IMR-90 (cell line): ENCODE results near the gene SLC30A2. TPM values are rescaled to one million over a fixed set of nuclear protein-coding genes. Genes with fewer than 3 reads are reported as not detected.
A peak's percentile ranks its signal among the peaks of the same experiment; 100 is the strongest.

ENCODE experiments used
- ATAC-seq: fragments of 200-7000 bp; cut with Tn5 transposase; 2 replicates; pipeline ENCODE4 v1.9.1; 2020; ENCODE audit warnings: low read depth, mild to moderate bottlenecking, moderate library complexity
- BruUV-seq: library from RNA; stranded (reverse); fragments of 400-500 nt; replicated peaks from 2 replicates; lab custom pipeline; 2021; lab: Mats Ljungman, UMichigan
- CTCF ChIA-PET: fragments of 300-600 bp; formaldehyde crosslinking; extraction: SDS; loops from one replicate; lab custom pipeline; 2021; ENCODE audit warnings: antibody characterized with exemption; lab: Yijun Ruan, JAX
- POLR2A ChIA-PET: fragments of 300-600 bp; sonication (Branson Sonifier 250); formaldehyde crosslinking; loops from one replicate; lab custom pipeline; 2022; ENCODE audit warnings: antibody characterized with exemption; ENCODE audit not compliant: unreplicated experiment; lab: Charles Lee
- DNase-seq: peaks from one replicate; pipeline ENCODE4 v3.0.0; 2013
- H2AFZ ChIP-seq: replicated peaks from 2 replicates; pipeline ENCODE3; 2013; ENCODE audit warnings: low read length, mild to moderate bottlenecking; ENCODE audit not compliant: poor library complexity
- H2AK5ac ChIP-seq: 2 replicates; pipeline ENCODE4 v1.6.1; 2013; ENCODE audit warnings: low read depth, low read length, inconsistent platforms
- H2AK9ac ChIP-seq: replicated peaks from 2 replicates; pipeline ENCODE3; 2013; ENCODE audit warnings: mild to moderate bottlenecking, low read depth, low read length, moderate library complexity; ENCODE audit not compliant: poor library complexity
- H2BK120ac ChIP-seq: 2 replicates; pipeline ENCODE4 v1.6.1; 2013; ENCODE audit warnings: low read depth, low read length, inconsistent platforms
- H2BK15ac ChIP-seq: 3 replicates; pipeline ENCODE4 v1.6.1; 2013; ENCODE audit warnings: low read depth, low read length, inconsistent platforms
- H2BK20ac ChIP-seq: 2 replicates; pipeline ENCODE4 v1.6.1; 2013; ENCODE audit warnings: low read depth, mild to moderate bottlenecking, inconsistent platforms, low read length, moderate library complexity
- H2BK5ac ChIP-seq: 2 replicates; pipeline ENCODE4 v1.6.1; 2013; ENCODE audit warnings: mild to moderate bottlenecking, low read depth, low read length, inconsistent platforms; ENCODE audit not compliant: poor library complexity, severe bottlenecking
- H3K14ac ChIP-seq: replicated peaks from 2 replicates; pipeline ENCODE4 v1.6.1; 2013; ENCODE audit warnings: low read depth, low read length, inconsistent platforms
- H3K18ac ChIP-seq: 2 replicates; pipeline ENCODE4 v1.6.1; 2013; ENCODE audit warnings: low read depth, low read length, control low read depth
- H3K23ac ChIP-seq: 2 replicates; pipeline ENCODE4 v1.6.1; 2013; ENCODE audit warnings: low read depth, low read length, inconsistent platforms
- H3K27ac ChIP-seq: 2 replicates; pipeline ENCODE4 v1.5.1; 2013; ENCODE audit warnings: mild to moderate bottlenecking, control low read depth, low read length; ENCODE audit not compliant: insufficient read depth
- H3K27me3 ChIP-seq: 2 replicates; pipeline ENCODE4 v1.6.1; 2013; ENCODE audit warnings: low read length; ENCODE audit not compliant: control insufficient read depth, insufficient read depth
- H3K36me3 ChIP-seq: 2 replicates; pipeline ENCODE4 v1.6.1; 2013; ENCODE audit warnings: low read length, mixed read lengths; ENCODE audit not compliant: control insufficient read depth, insufficient read depth
- H3K4ac ChIP-seq: 2 replicates; pipeline ENCODE4 v1.6.1; 2013; ENCODE audit warnings: low read depth, low read length, inconsistent platforms
- H3K4me1 ChIP-seq: 2 replicates; pipeline ENCODE4 v1.6.1; 2013; ENCODE audit warnings: low read length, mixed read lengths; ENCODE audit not compliant: control insufficient read depth, insufficient read depth
- H3K4me2 ChIP-seq: 2 replicates; pipeline ENCODE4 v1.6.1; 2013; ENCODE audit warnings: low read depth, mild to moderate bottlenecking, control low read depth, low read length, moderate library complexity
- H3K4me3 ChIP-seq: 2 replicates; pipeline ENCODE4 v1.5.1; 2013; ENCODE audit warnings: low read depth, mild to moderate bottlenecking, control low read depth, low read length, moderate library complexity; ENCODE audit not compliant: insufficient read depth
- H3K56ac ChIP-seq: 2 replicates; pipeline ENCODE4 v1.6.1; 2013; ENCODE audit warnings: low read length, inconsistent platforms; ENCODE audit not compliant: insufficient read depth; ENCODE audit errors: extremely low read depth
- H3K79me1 ChIP-seq, 2 experiments: 2 replicates each; pipeline ENCODE4 v1.6.1; 2013; ENCODE audit warnings: low read length in 2 of 2, inconsistent platforms in 1 of 2, low read depth in 1 of 2
- H3K9ac ChIP-seq: 2 replicates; pipeline ENCODE4 v1.6.1; 2013; ENCODE audit warnings: low read depth, low read length, control low read depth
- H3K9me1 ChIP-seq: 2 replicates; pipeline ENCODE4 v1.6.1; 2013; ENCODE audit warnings: low read length, inconsistent platforms; ENCODE audit not compliant: insufficient read depth
- H3K9me3 ChIP-seq: 2 replicates; pipeline ENCODE4 v1.6.1; 2013; ENCODE audit warnings: low read length; ENCODE audit not compliant: control insufficient read depth, insufficient read depth
- H4K20me1 ChIP-seq: 2 replicates; pipeline ENCODE4 v1.6.1; 2013; ENCODE audit warnings: low read length, inconsistent platforms; ENCODE audit not compliant: insufficient read depth
- H4K5ac ChIP-seq: 2 replicates; pipeline ENCODE4 v1.6.1; 2013; ENCODE audit warnings: mild to moderate bottlenecking, low read depth, low read length, control low read depth
- H4K8ac ChIP-seq, 2 experiments: 2 replicates each; pipeline ENCODE4 v1.6.1; 2013; ENCODE audit warnings: low read depth in 2 of 2, low read length in 2 of 2, control low read depth in 1 of 2, inconsistent platforms in 1 of 2
- H4K91ac ChIP-seq: 2 replicates; pipeline ENCODE4 v1.6.1; 2013; ENCODE audit warnings: low read depth, low read length, inconsistent platforms; ENCODE audit not compliant: insufficient read depth
- BHLHE40 ChIP-seq: fragments of 150-350 bp; IDR thresholded peaks from 2 replicates; pipeline ENCODE4 v1.6.1; 2016; ENCODE audit warnings: mild to moderate bottlenecking, low read depth, low read length
- CEBPB ChIP-seq: IDR thresholded peaks from 2 replicates; pipeline ENCODE4 v1.6.1; 2012; ENCODE audit warnings: low read depth, low read length, improper control_type of control experiment
- CHD1 ChIP-seq: IDR thresholded peaks from 2 replicates; pipeline ENCODE4 v1.6.1; 2012; ENCODE audit warnings: low read depth, low read length, improper control_type of control experiment
- CTCF ChIP-seq: conservative IDR thresholded peaks from 2 replicates; pipeline ENCODE4 v1.5.1; 2012; ENCODE audit warnings: mild to moderate bottlenecking, low read depth, low read length, improper control_type of control experiment
- ELK1 ChIP-seq: fragments of 150-350 bp; IDR thresholded peaks from 2 replicates; pipeline ENCODE4 v1.6.1; 2016; ENCODE audit warnings: low read depth, mild to moderate bottlenecking, low read length, moderate library complexity, borderline replicate concordance
- FOS ChIP-seq: fragments of 150-350 bp; IDR thresholded peaks from 2 replicates; pipeline ENCODE4 v1.6.1; 2016; ENCODE audit warnings: low read depth, low read length
- MAFK ChIP-seq: IDR thresholded peaks from 2 replicates; pipeline ENCODE4 v1.6.1; 2012; ENCODE audit warnings: low read depth, low read length, improper control_type of control experiment
- MAZ ChIP-seq: IDR thresholded peaks from 2 replicates; pipeline ENCODE4 v1.6.1; 2012; ENCODE audit warnings: low read depth, mild to moderate bottlenecking, low read length, improper control_type of control experiment, moderate library complexity, borderline replicate concordance
- MXI1 ChIP-seq: IDR thresholded peaks from 2 replicates; pipeline ENCODE4 v1.6.1; 2012; ENCODE audit warnings: low read depth, mild to moderate bottlenecking, low read length, moderate library complexity, borderline replicate concordance
- NFE2L2 ChIP-seq: fragments of 150-350 bp; IDR thresholded peaks from 2 replicates; pipeline ENCODE4 v1.6.1; 2016; ENCODE audit warnings: low read depth, mild to moderate bottlenecking, low read length
- POLR2A ChIP-seq: IDR thresholded peaks from 2 replicates; pipeline ENCODE4 v1.6.1; 2012; ENCODE audit warnings: mild to moderate bottlenecking, low read depth, low read length
- RAD21 ChIP-seq: IDR thresholded peaks from 2 replicates; pipeline ENCODE4 v1.6.1; 2012; ENCODE audit warnings: low read length, improper control_type of control experiment
- RCOR1 ChIP-seq: IDR thresholded peaks from 2 replicates; pipeline ENCODE4 v1.6.1; 2012; ENCODE audit warnings: mild to moderate bottlenecking, low read length, improper control_type of control experiment; ENCODE audit not compliant: insufficient replicate concordance
- RFX5 ChIP-seq: IDR thresholded peaks from 2 replicates; pipeline ENCODE4 v1.8.0; 2012; ENCODE audit warnings: low read depth, mild to moderate bottlenecking, low read length, moderate library complexity
- SMC3 ChIP-seq: fragments of 150-350 bp; IDR thresholded peaks from 2 replicates; pipeline ENCODE4 v1.6.1; 2016; ENCODE audit warnings: low read depth, mild to moderate bottlenecking, antibody characterized with exemption, low read length, moderate library complexity
- WGBS, 2 experiments: methylation state at CpG; one replicate each; pipeline versions ENCODE4 v1.1.5 to v1.1.7; 2013; ENCODE audit warnings: missing lambda C conversion rate in 2 of 2; ENCODE audit not compliant: insufficient read length in 1 of 2; ENCODE audit errors: extremely low coverage in 2 of 2; 5-methylcytosine and 5-hydroxymethylcytosine counted together
- dilution Hi-C: fragments of 300-500 bp; cut with HindIII; formaldehyde crosslinking; loops from one replicate; pipeline ENCODE4 v1.14.3; 2018; ENCODE audit warnings: low sequenced_read_pairs; ENCODE audit not compliant: unreplicated experiment
- in situ Hi-C: fragments of 300-500 bp; cut with MboI; formaldehyde crosslinking; loops from 3 replicates; pipeline ENCODE4 v1.14.3; 2019; ENCODE audit warnings: low sequenced_read_pairs, inconsistent platforms, mixed read lengths
- intact Hi-C: fragments of 100-400 bp; cut with micrococcal nuclease; formaldehyde crosslinking; loops from 2 replicates; pipeline ENCODE4 v1.10.0; 2022
- polyA plus RNA-seq, 3 experiments: library from polyadenylated mRNA; depleted of rRNA; stranded (reverse); fragments of >200 nt; gene quantifications; 2 replicates each; pipeline ENCODE4 v1.2.3, GENCODE V29; 2012; ENCODE audit warnings: low replicate concordance in 1 of 3
- total RNA-seq: library from RNA; depleted of rRNA; stranded (reverse); fragments of >200 nt; gene quantifications from 2 replicates; pipeline ENCODE4 v1.2.3, GENCODE V29; 2012

The SLC30A2 gene
- total and polyA plus RNA-seq, 2 of the 4 experiments (the other 2 are of a cell fraction), result not detected

GRCh38 chr1:25989440-25990234 is 56.3 kb downstream of the SLC30A2 start:
- in situ Hi-C loops, result loop anchor here (10.0 kb wide), 1 partner anchor 165 kb away; no protein-coding TSS in a partner anchor
- Histone ChIP-seq H3K79me1 (peaks cover 10 to 26% of the 10 kb centered on the region in 2 experiments; a peak in 3 of 4 replicates), H2BK5ac (no peak overlapping the region), H2BK20ac (no peak overlapping the region), H3K14ac (no peak overlapping the region), H3K4me1 (peaks cover 10% of the 10 kb centered on the region), H2AK9ac (no peak overlapping the region), H3K56ac (no peak overlapping the region), H3K4me2 (no peak overlapping the region), H3K27me3 (no peaks in the 10 kb centered on the region), H3K36me3 (peaks cover 12% of the 10 kb centered on the region), H2BK120ac (no peak overlapping the region), H3K27ac (no peak overlapping the region), H4K5ac (no peak overlapping the region), H3K4ac (no peak overlapping the region), H3K9ac (no peak overlapping the region), H3K23ac (no peak overlapping the region), H4K8ac (peak overlapping the region in 1 of 2 experiments; percentile 28; a peak in 1 of 4 replicates), H2AK5ac (no peak overlapping the region), H2AFZ (no peak overlapping the region), H3K18ac (no peak overlapping the region), H2BK15ac (no peak overlapping the region), H3K9me1 (peaks cover 12% of the 10 kb centered on the region), H3K9me3 (no peaks in the 10 kb centered on the region), H3K4me3 (no peak overlapping the region), H4K91ac (no peak overlapping the region), H4K20me1 (no peaks in the 10 kb centered on the region)
- intact Hi-C loops, result loop anchor here (5.0 kb wide), 1 partner anchor 42 kb away; no protein-coding TSS in a partner anchor
- no TSS peak for BruUV-seq
- 100% methylated on average over 2 of the region's 11 CpGs; no CpG with 5 or more reads in 1 of the 2 experiments for WGBS, 2 experiments
- CTCF ChIA-PET, result interaction anchor here (1.0 kb wide), 1 partner anchor 94 kb away, joined by 4 read pairs; no protein-coding TSS in a partner anchor
- POLR2A ChIA-PET, result no interaction called here
- dilution Hi-C loops, result no loop called here
- ATAC-seq (no peak), DNase-seq (peak; percentile 12)
- TF ChIP-seq RAD21, result no peak
- no peak for TF ChIP-seq MXI1
- no peak for TF ChIP-seq SMC3
- no peak for TF ChIP-seq FOS
- no peak for TF ChIP-seq CEBPB
- no peak for TF ChIP-seq NFE2L2
- no peak for TF ChIP-seq BHLHE40
- no peak for TF ChIP-seq RFX5
- TF ChIP-seq CHD1, result no peak
- TF ChIP-seq MAFK, result no peak
- no peak for TF ChIP-seq MAZ
- TF ChIP-seq CTCF, result no peak
- no peak for TF ChIP-seq POLR2A
- no peak for TF ChIP-seq RCOR1
- TF ChIP-seq ELK1, result no peak
